Gastrocnemius medialis (tissue), 4 donors: Measurements from ENCODE around the gene SIAH2.

ENCODE experiments used
- POLR2A ChIP-seq, 2 donors: fragments of 450-650 bp; IDR thresholded peaks; one replicate each; pipeline ENCODE4 v1.6.1; 2017; ENCODE audit warnings: antibody characterized with exemption in 2 of 2, mild to moderate bottlenecking in 2 of 2, moderate library complexity in 2 of 2
- TF ChIP-seq, protein P1 (sequence below), 5 experiments: fragments of 450-650 bp in 3 of 5; fragments of 200-600 bp in 2 of 5; sonication (generic) in 2 of 5; IDR thresholded peaks in 4 of 5; conservative IDR thresholded peaks in 1 of 5; 1 replicate in 4 of 5; 2 replicates in 1 of 5; pipeline ENCODE4 v1.5.1; 2016 to 2019; ENCODE audit warnings: antibody characterized with exemption in 5 of 5, mild to moderate bottlenecking in 3 of 5, moderate library complexity in 3 of 5

DNA sequence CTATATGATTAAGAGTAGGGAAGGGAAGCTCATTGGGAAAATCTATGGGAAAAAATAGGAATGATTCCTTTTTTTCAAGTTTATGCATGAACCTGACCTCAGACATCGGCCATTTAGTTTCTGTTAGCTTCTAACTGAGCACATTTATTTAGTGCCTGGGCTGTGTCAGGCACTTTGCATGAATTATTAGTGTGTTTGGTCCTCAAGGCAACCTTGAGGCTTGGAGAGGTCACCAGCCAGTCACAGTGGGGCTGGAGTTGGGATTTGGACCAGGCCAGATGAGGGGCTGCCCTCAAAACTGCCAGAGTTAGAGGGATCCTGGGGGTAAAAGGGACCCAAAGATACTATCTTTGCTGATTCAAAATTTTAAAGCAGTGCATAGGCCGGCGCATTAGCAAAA is 8.1 kb downstream of the SIAH2 start:
- TF ChIP-seq, protein P1, sequence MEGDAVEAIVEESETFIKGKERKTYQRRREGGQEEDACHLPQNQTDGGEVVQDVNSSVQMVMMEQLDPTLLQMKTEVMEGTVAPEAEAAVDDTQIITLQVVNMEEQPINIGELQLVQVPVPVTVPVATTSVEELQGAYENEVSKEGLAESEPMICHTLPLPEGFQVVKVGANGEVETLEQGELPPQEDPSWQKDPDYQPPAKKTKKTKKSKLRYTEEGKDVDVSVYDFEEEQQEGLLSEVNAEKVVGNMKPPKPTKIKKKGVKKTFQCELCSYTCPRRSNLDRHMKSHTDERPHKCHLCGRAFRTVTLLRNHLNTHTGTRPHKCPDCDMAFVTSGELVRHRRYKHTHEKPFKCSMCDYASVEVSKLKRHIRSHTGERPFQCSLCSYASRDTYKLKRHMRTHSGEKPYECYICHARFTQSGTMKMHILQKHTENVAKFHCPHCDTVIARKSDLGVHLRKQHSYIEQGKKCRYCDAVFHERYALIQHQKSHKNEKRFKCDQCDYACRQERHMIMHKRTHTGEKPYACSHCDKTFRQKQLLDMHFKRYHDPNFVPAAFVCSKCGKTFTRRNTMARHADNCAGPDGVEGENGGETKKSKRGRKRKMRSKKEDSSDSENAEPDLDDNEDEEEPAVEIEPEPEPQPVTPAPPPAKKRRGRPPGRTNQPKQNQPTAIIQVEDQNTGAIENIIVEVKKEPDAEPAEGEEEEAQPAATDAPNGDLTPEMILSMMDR (IDR thresholded peaks at IDR 0.05 in 4 of 5, conservative IDR thresholded peaks at IDR 0.05 in 1 of 5), result no peak
- no peak for TF ChIP-seq POLR2A (IDR thresholded peaks at IDR 0.05)
